ENCODE data around the gene MMP11.

The MMP11 gene

DNA sequence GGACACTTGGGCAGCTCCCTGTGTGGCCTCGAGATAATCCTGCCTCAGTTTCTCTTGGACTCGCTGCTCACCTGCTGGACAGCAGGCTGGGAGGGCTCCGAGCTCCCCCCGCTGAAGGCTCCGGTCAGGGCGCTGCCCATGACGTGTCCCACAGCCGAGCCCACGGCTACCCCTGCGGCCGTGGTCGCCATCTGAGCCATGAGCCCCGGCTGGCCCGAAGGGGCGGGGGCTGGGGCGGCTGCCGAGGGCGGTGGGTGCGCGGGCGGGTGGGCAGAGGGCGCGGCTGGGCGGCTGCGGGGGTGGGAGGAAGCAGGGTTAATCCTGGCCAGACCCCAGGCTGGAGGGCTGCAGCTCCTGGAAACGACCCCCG, 5.4 kb upstream of the MMP11 start:
- Histone ChIP-seq H3K79me2 (ENCODE audit: control insufficient read depth, low read length) (peaks cover 46% of the 10 kb centered on the region), H3K4me2 (ENCODE audit: low read length) (peak overlapping the region; percentile 92), H3K9me3 (ENCODE audit: control insufficient read depth, insufficient read depth, low read length) (no peaks in the 10 kb centered on the region), H3K36me3 (ENCODE audit: control insufficient read depth, low read length) (peaks cover 44% of the 10 kb centered on the region), H3F3A (ENCODE audit: control insufficient read depth, insufficient read depth) (no peaks in the 10 kb centered on the region), H4K20me1 (ENCODE audit: control insufficient read depth, insufficient read depth, low read depth, low read length) (peaks cover 6% of the 10 kb centered on the region; the same call in 1 of the 2 replicates), H3K4me1 (ENCODE audit: control insufficient read depth, low read length) (peaks cover 83% of the 10 kb centered on the region), H3K27me3 (ENCODE audit: control insufficient read depth, low read length) (no peaks in the 10 kb centered on the region), H3K4me3 (ENCODE audit: low read length) (peak overlapping the region; percentile 97), H3K27ac (ENCODE audit: low read depth, low read length) (peak overlapping the region; percentile 68), H3K9me2 (replicated peaks; ENCODE audit: control insufficient read depth, low read length) (no peaks in the 10 kb centered on the region)
- TF ChIP-seq CTCF (IDR thresholded peaks at IDR 0.05; ENCODE audit: low read depth, low read length, poor library complexity, severe bottlenecking) (no peak), EZH2phosphoT487 (IDR thresholded peaks at IDR 0.05; ENCODE audit: borderline replicate concordance, low read length) (no peak)

DNA sequence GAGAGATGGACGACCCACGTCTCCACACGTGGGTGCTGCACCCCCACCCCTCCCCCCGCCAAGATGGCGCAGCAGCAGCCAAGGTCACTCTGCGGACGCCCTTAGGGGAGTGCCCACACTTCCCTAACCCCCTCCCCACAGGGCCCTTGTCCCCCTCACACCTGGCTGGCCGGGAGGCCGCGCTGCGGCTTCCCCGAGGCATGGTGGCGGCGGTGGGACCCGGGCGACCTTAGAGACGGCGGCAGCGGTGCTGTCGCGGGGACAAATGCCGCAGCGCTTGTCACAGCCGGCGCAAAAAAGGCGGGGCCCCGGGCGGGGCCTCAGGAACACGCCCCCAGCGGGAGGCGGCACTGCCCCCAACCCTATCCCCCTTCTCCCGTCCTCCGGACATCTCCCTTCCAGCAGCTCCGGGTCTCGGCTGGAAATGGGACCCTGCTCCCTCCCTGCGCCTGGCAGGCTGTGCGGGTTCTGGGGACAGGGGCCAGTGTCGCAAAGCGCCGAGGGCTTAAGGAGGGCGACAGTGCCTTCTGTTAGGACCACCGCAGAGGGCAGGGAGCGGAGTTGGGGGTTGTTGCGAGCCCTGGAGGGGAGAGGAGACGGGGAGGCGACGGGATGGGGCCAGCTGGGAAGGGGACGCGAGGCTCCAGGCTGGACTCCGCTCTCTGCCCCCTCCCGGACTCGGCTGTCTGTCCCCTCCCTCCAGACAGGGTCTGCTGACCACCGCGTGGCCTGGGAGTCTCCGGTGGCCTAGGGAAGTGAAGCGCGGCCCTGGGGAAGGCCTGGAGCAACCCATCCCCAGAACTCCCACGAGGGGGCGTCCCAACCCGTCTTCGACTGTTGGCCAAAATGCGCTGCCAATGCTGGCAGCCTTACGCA, 4.7 kb upstream of the MMP11 start, which contains the start of gene CHCHD10:
CHCHD10 (minus strand) TSS at position 300 of the 876 bp plus-strand sequence; CDS start at position 202, 98 bp downstream.
- no peaks in the 10 kb centered on the region for H3K9me2 ChIP-seq (replicated peaks; ENCODE audit: control insufficient read depth, low read length)
- H3K36me3 ChIP-seq (ENCODE audit: control insufficient read depth, low read length), result peaks cover 40% of the 10 kb centered on the region
- no peaks in the 10 kb centered on the region for H3F3A ChIP-seq (ENCODE audit: control insufficient read depth, insufficient read depth)
- H3K27ac ChIP-seq (ENCODE audit: low read depth, low read length), result peak within 1 kb of the TSS; percentile 68
- H3K27me3 ChIP-seq (ENCODE audit: control insufficient read depth, low read length), result peaks cover under 1% of the 10 kb centered on the region; the same call in 1 of the 2 replicates
- H3K4me2 ChIP-seq (ENCODE audit: low read length), result peak within 1 kb of the TSS; percentile 92
- H4K20me1 ChIP-seq (ENCODE audit: control insufficient read depth, insufficient read depth, low read depth, low read length), result peaks cover 6% of the 10 kb centered on the region; the same call in 1 of the 2 replicates
- TF ChIP-seq EZH2phosphoT487 (IDR thresholded peaks at IDR 0.05; ENCODE audit: borderline replicate concordance, low read length) (no peak), CTCF (IDR thresholded peaks at IDR 0.05; ENCODE audit: low read depth, low read length, poor library complexity, severe bottlenecking) (peak; percentile 89)
- H3K79me2 ChIP-seq (ENCODE audit: control insufficient read depth, low read length), result peaks cover 46% of the 10 kb centered on the region
- H3K9me3 ChIP-seq (ENCODE audit: control insufficient read depth, insufficient read depth, low read length), result no peaks in the 10 kb centered on the region
- H3K4me1 ChIP-seq (ENCODE audit: control insufficient read depth, low read length), result peaks cover 82% of the 10 kb centered on the region
- peak within 1 kb of the TSS; percentile 97 for H3K4me3 ChIP-seq (ENCODE audit: low read length)

GRCh38 chr22:23769321-23769965, 3.2 kb upstream of the MMP11 start:
- TF ChIP-seq EZH2phosphoT487 (IDR thresholded peaks at IDR 0.05; ENCODE audit: borderline replicate concordance, low read length) (no peak), CTCF (IDR thresholded peaks at IDR 0.05; ENCODE audit: low read depth, low read length, poor library complexity, severe bottlenecking) (no peak)
- Histone ChIP-seq H3K4me2 (ENCODE audit: low read length) (peak overlapping the region; percentile 92), H3K79me2 (ENCODE audit: control insufficient read depth, low read length) (peaks cover 39% of the 10 kb centered on the region), H3K4me1 (ENCODE audit: control insufficient read depth, low read length) (peaks cover 74% of the 10 kb centered on the region), H3K27ac (ENCODE audit: low read depth, low read length) (0 out of 2 replicates have a peak overlapping the region, but pooled peaks have one; percentile 4), H3K9me3 (ENCODE audit: control insufficient read depth, insufficient read depth, low read length) (no peaks in the 10 kb centered on the region), H3K4me3 (ENCODE audit: low read length) (peak overlapping the region; percentile 15; the same call in 1 of the 2 replicates), H3K36me3 (ENCODE audit: control insufficient read depth, low read length) (peaks cover 27% of the 10 kb centered on the region), H3F3A (ENCODE audit: control insufficient read depth, insufficient read depth) (no peaks in the 10 kb centered on the region), H4K20me1 (ENCODE audit: control insufficient read depth, insufficient read depth, low read depth, low read length) (no peaks in the 10 kb centered on the region), H3K27me3 (ENCODE audit: control insufficient read depth, low read length) (peaks cover 4% of the 10 kb centered on the region; the same call in 1 of the 2 replicates), H3K9me2 (replicated peaks; ENCODE audit: control insufficient read depth, low read length) (no peaks in the 10 kb centered on the region)
